MV-4-11 (cell line): ENCODE data around the gene CHCHD5.
"Not testable (repeated sequence)": the region's sequence is repeated elsewhere in the genome, so short reads cannot be mapped to it uniquely, and the experiment has no call there.

Source experiments
- DNase-seq: peaks from one replicate; lab custom pipeline; 2025; lab: John Stamatoyannopoulos, UW

The CHCHD5 gene

GRCh38 chr2:112585873-112586464, 1.6 kb downstream of the CHCHD5 start:
- no peak for DNase-seq

- DNase-seq, result peak; percentile 34
Measured at GRCh38 chr2:112588611-112589045, 4.2 kb downstream of the CHCHD5 start.

GRCh38 chr2:112591413-112591812, 7.0 kb downstream of the CHCHD5 start:
- no peak for DNase-seq

- DNase-seq, result no peak
Measured at GRCh38 chr2:112593736-112594135, 9.3 kb downstream of the CHCHD5 start.

GRCh38 chr2:112597537-112598322, 13.3 kb downstream of the CHCHD5 start:
- DNase-seq, result no peak

GRCh38 chr2:112600634-112601033, 16.2 kb downstream of the CHCHD5 start:
- no peak for DNase-seq

- DNase-seq, result no peak
Measured at GRCh38 chr2:112601754-112602153, 17.3 kb downstream of the CHCHD5 start.

- no peak for DNase-seq
Measured at GRCh38 chr2:112602917-112603316, 18.5 kb downstream of the CHCHD5 start.

GRCh38 chr2:112603731-112604130, 19.3 kb downstream of the CHCHD5 start:
- DNase-seq, result no peak

GRCh38 chr2:112604952-112605351, 20.5 kb downstream of the CHCHD5 start:
- no peak for DNase-seq

GRCh38 chr2:112605926-112606325, 21.5 kb downstream of the CHCHD5 start:
- no peak for DNase-seq

- DNase-seq, result no peak
Measured at GRCh38 chr2:112606547-112606946, 22.1 kb downstream of the CHCHD5 start.

- no peak for DNase-seq
Measured at GRCh38 chr2:112607680-112608438, 23.4 kb downstream of the CHCHD5 start.

- not testable (repeated sequence) for DNase-seq
Measured at GRCh38 chr2:112609320-112609719, 24.9 kb downstream of the CHCHD5 start.

- not testable (repeated sequence) for DNase-seq
Measured at GRCh38 chr2:112612283-112612682, 27.9 kb downstream of the CHCHD5 start.

GRCh38 chr2:112614201-112614840, 29.9 kb downstream of the CHCHD5 start:
- DNase-seq, result no peak

GRCh38 chr2:112615051-112615450, 30.6 kb downstream of the CHCHD5 start:
- DNase-seq, result no peak

- DNase-seq, result not testable (repeated sequence)
Measured at GRCh38 chr2:112615798-112616197, 31.4 kb downstream of the CHCHD5 start.

GRCh38 chr2:112618383-112618782, 34.0 kb downstream of the CHCHD5 start:
- peak; percentile 74 for DNase-seq

GRCh38 chr2:112621790-112622527, 37.5 kb downstream of the CHCHD5 start:
- DNase-seq, result no peak

GRCh38 chr2:112622528-112622849, 38.1 kb downstream of the CHCHD5 start:
- DNase-seq, result peak; percentile 9
